Parathyroid adenoma (tissue), 2 donors: ENCODE results near the gene PSME1.

Experiments
- H2AFZ ChIP-seq: fragments of 300-600 bp; sonication (generic); one replicate; pipeline ENCODE4 v1.7.0; 2017; ENCODE audit warnings: antibody characterized with exemption, mild to moderate bottlenecking
- H3K27ac ChIP-seq: fragments of 300-600 bp; sonication (generic); one replicate; pipeline ENCODE4 v1.7.0; 2017
- H3K27me3 ChIP-seq: fragments of 300-600 bp; sonication (generic); one replicate; pipeline ENCODE4 v1.7.0; 2017; ENCODE audit warnings: low read length; ENCODE audit not compliant: control insufficient read depth, insufficient read depth
- H3K36me3 ChIP-seq: fragments of 300-600 bp; sonication (generic); one replicate; pipeline ENCODE4 v1.7.0; 2017; ENCODE audit warnings: low read length; ENCODE audit not compliant: control insufficient read depth, insufficient read depth
- H3K4me1 ChIP-seq: fragments of 300-600 bp; sonication (generic); one replicate; pipeline ENCODE4 v1.7.0; 2017; ENCODE audit warnings: control low read depth
- H3K4me2 ChIP-seq: fragments of 300-600 bp; sonication (generic); one replicate; pipeline ENCODE4 v1.7.0; 2017; ENCODE audit warnings: low read length
- H3K4me3 ChIP-seq: fragments of 300-600 bp; sonication (generic); one replicate; pipeline ENCODE4 v1.7.0; 2017; ENCODE audit warnings: low read depth, low read length
- H3K79me2 ChIP-seq: fragments of 300-600 bp; sonication (generic); one replicate; pipeline ENCODE4 v1.7.0; 2017; ENCODE audit warnings: control low read depth
- H3K9ac ChIP-seq: fragments of 300-600 bp; sonication (generic); one replicate; pipeline ENCODE4 v1.7.0; 2017; ENCODE audit warnings: mild to moderate bottlenecking
- H3K9me3 ChIP-seq: fragments of 300-600 bp; sonication (generic); one replicate; pipeline ENCODE4 v1.7.0; 2017; ENCODE audit warnings: low read length; ENCODE audit not compliant: control insufficient read depth
- CTCF ChIP-seq: fragments of 300-600 bp; sonication (generic); IDR thresholded peaks from one replicate; pipeline ENCODE4 v1.7.0; 2017; ENCODE audit warnings: antibody characterized with exemption, mild to moderate bottlenecking
- donor health status: primary hyperparathyroidism.

Gene PSME1

GRCh38 chr14:24094841-24095270 is 41.1 kb upstream of the PSME1 start:
- Histone ChIP-seq H3K4me1 (peaks cover 23% of the 10 kb centered on the region), H3K4me2 (peak overlapping the region; percentile 100), H3K36me3 (no peaks in the 10 kb centered on the region), H3K27me3 (no peaks in the 10 kb centered on the region), H3K9me3 (no peaks in the 10 kb centered on the region), H3K27ac (peak overlapping the region; percentile 98), H2AFZ (peak overlapping the region; percentile 93), H3K79me2 (peaks cover 11% of the 10 kb centered on the region), H3K4me3 (peak overlapping the region; percentile 95), H3K9ac (peak overlapping the region; percentile 88)
- TF ChIP-seq CTCF: no peak

- Histone ChIP-seq H3K4me1 (peaks cover 23% of the 10 kb centered on the region), H3K9me3 (no peaks in the 10 kb centered on the region), H3K36me3 (no peaks in the 10 kb centered on the region), H2AFZ (peak overlapping the region; percentile 93), H3K4me3 (peak overlapping the region; percentile 95), H3K27ac (peak overlapping the region; percentile 98), H3K79me2 (peaks cover 11% of the 10 kb centered on the region), H3K27me3 (no peaks in the 10 kb centered on the region), H3K9ac (peak overlapping the region; percentile 88), H3K4me2 (peak overlapping the region; percentile 100)
- no peak for TF ChIP-seq CTCF
Observed at GRCh38 chr14:24095271-24096068, 40.5 kb upstream of the PSME1 start.

GRCh38 chr14:24096545-24097181 is 39.3 kb upstream of the PSME1 start:
- Histone ChIP-seq H3K4me2 (no peak overlapping the region), H3K9ac (no peak overlapping the region), H3K79me2 (peaks cover 11% of the 10 kb centered on the region), H3K9me3 (no peaks in the 10 kb centered on the region), H3K36me3 (no peaks in the 10 kb centered on the region), H3K27me3 (no peaks in the 10 kb centered on the region), H3K4me3 (no peak overlapping the region), H3K4me1 (peaks cover 23% of the 10 kb centered on the region), H2AFZ (no peak overlapping the region), H3K27ac (peak overlapping the region; percentile 98)
- TF ChIP-seq CTCF: no peak

- peak overlapping the region; percentile 62 for H3K27ac ChIP-seq
- no peaks in the 10 kb centered on the region for H3K36me3 ChIP-seq
- H3K79me2 ChIP-seq: peaks cover 14% of the 10 kb centered on the region
- no peak overlapping the region for H3K4me2 ChIP-seq
- H3K4me3 ChIP-seq: no peak overlapping the region
- H3K27me3 ChIP-seq: no peaks in the 10 kb centered on the region
- H2AFZ ChIP-seq: no peak overlapping the region
- TF ChIP-seq CTCF: no peak
- H3K4me1 ChIP-seq: peaks cover 23% of the 10 kb centered on the region
- no peak overlapping the region for H3K9ac ChIP-seq
- no peaks in the 10 kb centered on the region for H3K9me3 ChIP-seq
Observed at GRCh38 chr14:24098229-24098926, 37.6 kb upstream of the PSME1 start.
